SW480 (cell line): ENCODE measurements around the gene ZBTB20.
A peak's percentile ranks its signal among the peaks of the same experiment; 100 is the strongest.

Source experiments
- DNase-seq: peaks from one replicate; pipeline ENCODE4 v3.0.0-alpha.2; 2016; ENCODE audit warnings: low spot score

The ZBTB20 gene

GRCh38 chr3:114519415-114519814 is 627.7 kb downstream of the ZBTB20 start:
- no peak for DNase-seq

GRCh38 chr3:114518206-114518808 is 628.8 kb downstream of the ZBTB20 start:
- DNase-seq = no peak

- DNase-seq = no peak
These were observed 636.9 kb downstream of the ZBTB20 start for GRCh38 chr3:114510201-114510600.

GRCh38 chr3:114509756-114510155 is 637.3 kb downstream of the ZBTB20 start:
- no peak for DNase-seq

- DNase-seq = no peak
These were observed 638.1 kb downstream of the ZBTB20 start for GRCh38 chr3:114508976-114509375.

- no peak for DNase-seq
These were observed 638.9 kb downstream of the ZBTB20 start for GRCh38 chr3:114508208-114508607.

- DNase-seq = no peak
These were observed 640.3 kb downstream of the ZBTB20 start for GRCh38 chr3:114506591-114507300.

GRCh38 chr3:114504941-114505628 is 642.0 kb downstream of the ZBTB20 start:
- no peak for DNase-seq

GRCh38 chr3:114502204-114502603 is 644.9 kb downstream of the ZBTB20 start:
- no peak for DNase-seq

- DNase-seq = peak; percentile 71
These were observed 647.1 kb downstream of the ZBTB20 start for GRCh38 chr3:114499976-114500375.

GRCh38 chr3:114498539-114499370 is 648.3 kb downstream of the ZBTB20 start:
- peak; percentile 91 for DNase-seq

GRCh38 chr3:114496874-114497273 is 650.2 kb downstream of the ZBTB20 start:
- no peak for DNase-seq

- DNase-seq = no peak
These were observed 650.6 kb downstream of the ZBTB20 start for GRCh38 chr3:114496466-114496865.

- DNase-seq = no peak
These were observed 651.1 kb downstream of the ZBTB20 start for GRCh38 chr3:114496021-114496434.

- no peak for DNase-seq
These were observed 652.6 kb downstream of the ZBTB20 start for GRCh38 chr3:114494498-114494897.

- DNase-seq = no peak
These were observed 656.3 kb downstream of the ZBTB20 start for GRCh38 chr3:114490829-114491228.

GRCh38 chr3:114487502-114487901 is 659.6 kb downstream of the ZBTB20 start:
- DNase-seq = no peak

GRCh38 chr3:114484919-114485318 is 662.2 kb downstream of the ZBTB20 start:
- DNase-seq = no peak

GRCh38 chr3:114481113-114481512 is 666.0 kb downstream of the ZBTB20 start:
- DNase-seq = no peak

- no peak for DNase-seq
These were observed 666.6 kb downstream of the ZBTB20 start for GRCh38 chr3:114480442-114480841.

GRCh38 chr3:114478801-114479200 is 668.3 kb downstream of the ZBTB20 start:
- DNase-seq = no peak

- DNase-seq = no peak
These were observed 670.6 kb downstream of the ZBTB20 start for GRCh38 chr3:114476511-114476910.
